Right atrium auricular region (tissue), 2 donors: ENCODE results near the gene ODAD3. TPM values are rescaled to one million over a fixed set of nuclear protein-coding genes. Genes with fewer than 3 reads are reported as not detected.
"Not testable (repeated sequence)": the region's sequence is repeated elsewhere in the genome, so short reads cannot be mapped to it uniquely, and the experiment has no call there.

Experiments used
- DNase-seq: peaks from one replicate; pipeline ENCODE4 v3.0.0-alpha.2; 2019; ENCODE audit warnings: low spot score
- H3K27ac ChIP-seq, 2 donors: fragments of 200-600 bp; sonication (generic); 1 replicate in 1 of 2; 2 replicates in 1 of 2; pipeline ENCODE4 v1.5.1; 2016 to 2019
- H3K27me3 ChIP-seq, 2 donors: fragments of 200-600 bp; sonication (generic); one replicate each; pipeline versions ENCODE4 v1.5.1 to v1.6.0; 2017 to 2019
- H3K36me3 ChIP-seq: fragments of 200-600 bp; sonication (generic); one replicate; pipeline ENCODE4 v1.5.1; 2016
- H3K4me1 ChIP-seq, 2 donors: fragments of 200-600 bp; sonication (generic); one replicate each; pipeline versions ENCODE4 v1.5.1 to v1.6.0; 2017 to 2019
- H3K4me3 ChIP-seq, 2 donors: fragments of 200-600 bp; sonication (generic); 1 replicate in 1 of 2; 2 replicates in 1 of 2; pipeline ENCODE4 v1.5.1; 2017 to 2019; ENCODE audit warnings: mild to moderate bottlenecking in 1 of 2, moderate library complexity in 1 of 2
- H3K9me3 ChIP-seq, 2 donors: fragments of 200-600 bp; sonication (generic); one replicate each; pipeline ENCODE4 v1.5.1; 2019
- CTCF ChIP-seq, 2 donors: fragments of 200-600 bp; sonication (generic); IDR thresholded peaks; one replicate each; pipeline ENCODE4 v1.5.1; 2019; ENCODE audit warnings: antibody characterized with exemption in 2 of 2
- total RNA-seq, 2 donors: library from RNA; depleted of rRNA; stranded (reverse); fragments of >200 nt; gene quantifications; one replicate each; pipeline ENCODE4 v1.1.0, GENCODE V29; 2016

The ODAD3 gene
- total RNA-seq, 2 donors from 2014 or later, result 0.22 to 0.59 TPM

GRCh38 chr19:11418094-11418548 is 16.8 kb downstream of the ODAD3 start:
- peak overlapping the region; percentile 65 to 83 for H3K27ac ChIP-seq
- peaks cover 0 to 46% of the 10 kb centered on the region in 2 donors for H3K4me1 ChIP-seq
- H3K36me3 ChIP-seq, result no peaks in the 10 kb centered on the region
- peak overlapping the region; percentile 55 for H3K4me3 ChIP-seq
- no peaks in the 10 kb centered on the region for H3K9me3 ChIP-seq
- peaks cover 6 to 7% of the 10 kb centered on the region in 2 donors for H3K27me3 ChIP-seq
- DNase-seq, result no peak
- no peak for TF ChIP-seq CTCF (IDR thresholded peaks at IDR 0.05)

DNA sequence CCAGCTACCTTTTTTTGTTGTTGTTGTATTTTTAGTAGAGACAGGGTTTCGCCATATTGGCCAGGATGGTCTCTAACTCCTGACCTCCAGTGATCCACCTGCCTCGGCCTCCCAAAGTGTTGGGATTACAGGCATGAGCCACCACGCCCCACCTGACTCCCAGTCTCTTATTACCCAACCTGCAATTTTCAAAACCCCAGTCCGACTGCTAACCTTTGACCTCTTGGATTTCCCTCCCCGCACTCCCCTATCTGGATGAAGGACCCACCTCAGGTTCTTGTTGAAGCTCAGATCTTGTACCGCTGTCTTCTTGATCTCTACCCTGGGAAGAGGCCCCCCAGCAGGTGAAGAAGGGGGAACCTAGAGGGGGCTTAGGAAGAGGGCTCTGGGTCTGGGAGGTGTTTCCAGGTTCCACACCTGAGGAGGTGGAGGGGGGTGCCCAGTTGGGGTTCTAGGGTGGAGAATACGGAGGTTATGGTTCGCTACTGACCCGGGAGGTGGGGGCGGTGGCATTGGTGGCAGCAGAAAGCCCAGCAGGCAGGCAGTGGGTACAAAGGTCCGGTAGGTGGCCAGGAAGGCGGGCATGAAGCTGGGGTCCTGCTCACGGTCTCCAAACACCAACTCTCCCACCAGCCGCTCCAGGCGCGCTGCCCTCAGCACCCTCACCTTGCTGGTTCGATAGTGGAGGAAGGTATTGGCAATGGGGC is 18.4 kb downstream of the ODAD3 start:
- DNase-seq, result no peak
- Histone ChIP-seq H3K36me3 (no peaks in the 10 kb centered on the region), H3K27me3 (peaks cover 6 to 7% of the 10 kb centered on the region in 2 donors), H3K9me3 (no peaks in the 10 kb centered on the region), H3K4me3 (no peak overlapping the region), H3K4me1 (peaks cover 0 to 30% of the 10 kb centered on the region in 2 donors), H3K27ac (no peak overlapping the region)
- TF ChIP-seq CTCF (IDR thresholded peaks at IDR 0.05), result no peak

DNA sequence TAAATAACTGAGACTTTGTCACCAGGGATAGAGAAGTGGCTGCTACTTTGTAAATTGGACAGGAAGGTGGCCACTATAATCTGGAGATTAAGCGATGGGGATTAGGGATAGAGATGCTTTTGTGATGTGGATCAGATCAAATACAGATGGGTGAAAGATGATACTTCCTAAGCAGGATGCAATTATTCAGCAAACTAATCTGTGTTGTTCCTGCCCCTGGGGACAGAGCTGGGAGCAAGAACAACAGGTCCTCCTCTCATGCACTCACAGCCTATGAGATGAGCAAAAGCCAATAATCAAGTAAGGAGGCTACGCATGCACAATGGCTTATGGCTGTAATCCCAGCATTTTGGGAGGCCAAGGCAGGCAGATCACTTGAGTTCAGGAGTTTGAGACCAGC is 20.4 kb downstream of the ODAD3 start:
- no peak overlapping the region for H3K27ac ChIP-seq
- no peaks in the 10 kb centered on the region for H3K36me3 ChIP-seq
- H3K9me3 ChIP-seq, result no peaks in the 10 kb centered on the region
- TF ChIP-seq CTCF (IDR thresholded peaks at IDR 0.05), result no peak
- peaks cover 6 to 7% of the 10 kb centered on the region in 2 donors for H3K27me3 ChIP-seq
- DNase-seq, result no peak
- H3K4me1 ChIP-seq, result peaks cover 0 to 11% of the 10 kb centered on the region in 2 donors
- no peak overlapping the region for H3K4me3 ChIP-seq

DNA sequence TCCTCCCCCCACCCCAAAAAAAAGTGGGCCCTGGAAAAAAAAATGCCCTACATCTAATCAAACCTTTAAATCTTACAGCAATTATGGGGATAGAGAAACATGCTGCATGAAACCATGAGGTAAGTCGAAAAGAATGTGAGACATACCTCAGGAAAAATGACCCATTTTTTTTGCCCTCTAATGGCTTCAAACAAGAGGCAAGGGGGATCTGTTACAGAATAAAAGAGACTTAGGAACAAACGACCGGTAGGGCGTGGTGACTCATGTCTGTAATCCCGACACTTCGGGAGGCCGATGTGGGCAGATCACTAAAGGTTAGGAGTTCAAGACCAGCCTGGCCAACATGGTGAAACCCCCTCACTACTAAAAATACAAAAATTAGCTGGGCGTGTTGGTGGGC is 24.2 kb downstream of the ODAD3 start:
- Histone ChIP-seq H3K36me3 (no peaks in the 10 kb centered on the region), H3K27me3 (no peaks in the 10 kb centered on the region), H3K27ac (no peak overlapping the region), H3K4me3 (no peak overlapping the region), H3K9me3 (no peaks in the 10 kb centered on the region), H3K4me1 (peaks cover 0 to 8% of the 10 kb centered on the region in 2 donors)
- DNase-seq, result no peak
- no peak for TF ChIP-seq CTCF (IDR thresholded peaks at IDR 0.05)

GRCh38 chr19:11408591-11408990 is 26.3 kb downstream of the ODAD3 start:
- Histone ChIP-seq H3K9me3 (no peaks in the 10 kb centered on the region), H3K27me3 (no peaks in the 10 kb centered on the region), H3K4me1 (peaks cover 0 to 8% of the 10 kb centered on the region in 2 donors), H3K36me3 (no peaks in the 10 kb centered on the region), H3K27ac (no peak overlapping the region), H3K4me3 (no peak overlapping the region)
- DNase-seq, result no peak
- TF ChIP-seq CTCF (IDR thresholded peaks at IDR 0.05), result no peak

DNA sequence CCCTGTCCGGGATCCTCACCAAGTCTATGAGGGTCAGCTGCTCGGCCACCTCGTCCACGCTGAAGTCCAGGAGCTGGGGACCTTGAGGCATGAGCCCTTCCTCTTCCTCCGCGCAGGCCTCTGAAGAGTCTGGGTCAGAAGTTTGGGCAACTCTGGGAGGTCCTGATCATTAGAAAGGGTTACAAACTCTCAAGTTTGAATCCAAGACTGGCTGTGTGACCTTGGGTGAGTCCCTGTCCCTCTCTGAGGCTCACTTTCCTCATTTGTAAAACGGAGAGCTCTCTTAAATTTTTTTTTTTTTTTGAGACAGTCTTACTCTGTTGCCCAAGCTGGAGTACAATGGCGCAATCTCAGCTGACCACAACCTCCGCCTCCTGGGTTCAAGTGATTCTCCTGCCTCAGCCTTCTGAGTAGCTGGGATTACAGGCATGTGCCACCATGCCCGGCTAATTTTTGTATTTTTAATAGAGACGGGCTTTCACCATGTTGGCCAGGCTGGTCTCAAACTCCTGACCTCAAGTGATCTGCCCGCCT is 28.2 kb downstream of the ODAD3 start:
- H3K36me3 ChIP-seq, DNase-seq, H3K27me3 ChIP-seq, H3K4me3 ChIP-seq, H3K27ac ChIP-seq, H3K9me3 ChIP-seq, H3K4me1 ChIP-seq: not testable (repeated sequence)
